ENCODE measurements around the gene CCDC15. TPM values are rescaled to one million over a fixed set of nuclear protein-coding genes. Genes with fewer than 3 reads are reported as not detected.

CCDC15 gene
- total and polyA plus RNA-seq, 2 donors (not counting 1 experiment from before 2014, with no cell fraction given) = 0.31 to 1.8 TPM

DNA sequence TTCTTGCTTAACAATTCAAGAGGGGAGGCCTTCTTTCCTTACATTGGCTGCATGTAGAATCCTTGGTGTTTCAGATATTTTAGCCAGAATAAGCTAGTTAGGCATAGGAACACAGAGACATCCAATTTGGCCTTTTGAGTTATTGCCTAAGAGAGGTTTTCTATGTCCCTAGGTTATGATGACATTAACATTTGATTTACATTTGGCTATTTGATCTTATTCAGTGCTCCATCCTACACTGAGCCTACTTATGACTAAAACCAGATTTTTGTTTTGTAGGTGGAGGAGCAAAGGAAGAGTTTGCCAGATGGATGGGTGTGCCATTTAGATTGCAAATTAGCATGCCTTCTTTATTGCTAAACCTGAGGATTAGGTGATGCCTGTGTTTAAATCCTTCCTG, 98.0 kb downstream of the CCDC15 start:
- intact Hi-C loops (cut with micrococcal nuclease) = no loop called here
- CTCF ChIA-PET = interaction anchor here (1.1 kb wide), 1 partner anchor 88 kb away, joined by 3 read pairs; no protein-coding TSS in a partner anchor
- H3K9me3 Mint-ChIP-seq (ENCODE audit: insufficient read depth) = no peaks in the 10 kb centered on the region
- no peak overlapping the region for H3K27ac Mint-ChIP-seq
- Histone ChIP-seq H3K27me3 (replicated peaks in 1 of 4; ENCODE audit: control extremely low read depth in 1 of 4, control insufficient read depth in 3 of 4, insufficient read depth in 4 of 4, low read length in 3 of 4) (no peaks in the 10 kb centered on the region), H3K4me2 (replicated peaks; ENCODE audit: low read depth, low read length, poor library complexity, severe bottlenecking) (no peak overlapping the region), H3K27ac (ENCODE audit: low read length in 2 of 2) (no peak overlapping the region), H3K4me1 (ENCODE audit: control insufficient read depth in 2 of 2, insufficient read depth in 2 of 2, low read length in 2 of 2) (no peaks in the 10 kb centered on the region), H2AFZ (ENCODE audit: insufficient read depth, low read depth, low read length, poor library complexity, severe bottlenecking) (no peak overlapping the region), H3K9me3 (ENCODE audit: control extremely low read depth in 1 of 3, control insufficient read depth in 2 of 3, insufficient read depth in 1 of 3, low read length in 2 of 3) (no peaks in the 10 kb centered on the region), H4K20me1 (ENCODE audit: control insufficient read depth, insufficient read depth, low read length, poor library complexity, severe bottlenecking) (no peaks in the 10 kb centered on the region), H3K79me2 (ENCODE audit: control insufficient read depth, insufficient read depth, low read length) (no peaks in the 10 kb centered on the region), H3K36me3 (replicated peaks in 1 of 2; ENCODE audit: control extremely low read depth in 1 of 2, control insufficient read depth in 1 of 2, extremely low read depth in 1 of 2, insufficient read depth in 2 of 2, low read length in 1 of 2) (no peaks in the 10 kb centered on the region), H3K9ac (ENCODE audit: low read length) (no peak overlapping the region), H3K4me3 (ENCODE audit: control extremely low read depth in 1 of 5, extremely low read depth in 1 of 5, insufficient read depth in 1 of 5, low read depth in 2 of 5, low read length in 4 of 5) (no peak overlapping the region)
- H3K27me3 Mint-ChIP-seq = no peaks in the 10 kb centered on the region
- DNase-seq (no peak), ATAC-seq (ENCODE audit: low read depth) (no peak)
- H3K4me3 Mint-ChIP-seq = no peak overlapping the region
- H3K4me1 Mint-ChIP-seq = no peaks in the 10 kb centered on the region
- POLR2A ChIA-PET = no interaction called here
- no peak for TF ChIP-seq CTCF (IDR thresholded peaks at IDR 0.05)
- no peak for TF ChIP-seq EZH2 (IDR thresholded peaks at IDR 0.05; ENCODE audit: borderline replicate concordance, insufficient read depth, low read depth, low read length, poor library complexity, severe bottlenecking)

DNA sequence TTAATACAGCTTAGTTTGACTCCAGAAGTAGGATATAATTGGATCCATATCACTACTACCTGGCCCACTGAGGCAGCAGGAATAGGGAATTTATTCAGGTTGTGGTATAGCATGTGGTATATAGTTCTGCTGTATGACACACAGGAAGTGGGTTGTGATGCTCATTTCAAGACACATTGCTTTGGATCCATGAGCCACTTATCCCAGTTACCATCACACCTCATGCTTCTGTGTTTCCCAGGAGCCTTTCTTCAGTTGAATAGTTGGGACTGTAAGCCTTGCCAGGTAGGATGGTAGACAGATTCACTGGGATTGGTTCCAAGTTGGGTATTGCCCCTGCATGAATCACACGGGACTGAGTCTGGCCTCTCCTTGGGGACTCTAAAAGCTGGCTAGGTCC, 99.2 kb downstream of the CCDC15 start:
- Histone ChIP-seq H3K4me2 (replicated peaks; ENCODE audit: low read depth, low read length, poor library complexity, severe bottlenecking) (no peak overlapping the region), H3K79me2 (ENCODE audit: control insufficient read depth, insufficient read depth, low read length) (no peaks in the 10 kb centered on the region), H3K36me3 (replicated peaks in 1 of 2; ENCODE audit: control extremely low read depth in 1 of 2, control insufficient read depth in 1 of 2, extremely low read depth in 1 of 2, insufficient read depth in 2 of 2, low read length in 1 of 2) (no peaks in the 10 kb centered on the region), H4K20me1 (ENCODE audit: control insufficient read depth, insufficient read depth, low read length, poor library complexity, severe bottlenecking) (no peaks in the 10 kb centered on the region), H3K9me3 (ENCODE audit: control extremely low read depth in 1 of 3, control insufficient read depth in 2 of 3, insufficient read depth in 1 of 3, low read length in 2 of 3) (no peaks in the 10 kb centered on the region), H3K27me3 (replicated peaks in 1 of 4; ENCODE audit: control extremely low read depth in 1 of 4, control insufficient read depth in 3 of 4, insufficient read depth in 4 of 4, low read length in 3 of 4) (no peaks in the 10 kb centered on the region), H2AFZ (ENCODE audit: insufficient read depth, low read depth, low read length, poor library complexity, severe bottlenecking) (no peak overlapping the region), H3K27ac (ENCODE audit: low read length in 2 of 2) (no peak overlapping the region), H3K9ac (ENCODE audit: low read length) (no peak overlapping the region), H3K4me1 (ENCODE audit: control insufficient read depth in 2 of 2, insufficient read depth in 2 of 2, low read length in 2 of 2) (no peaks in the 10 kb centered on the region), H3K4me3 (ENCODE audit: control extremely low read depth in 1 of 5, extremely low read depth in 1 of 5, insufficient read depth in 1 of 5, low read depth in 2 of 5, low read length in 4 of 5) (no peak overlapping the region)
- DNase-seq (no peak), ATAC-seq (ENCODE audit: low read depth) (no peak)
- ChIA-PET CTCF (interaction anchor here (1.1 kb wide), 1 partner anchor 87 kb away, joined by 3 read pairs; no protein-coding TSS in a partner anchor), POLR2A (no interaction called here)
- Mint-ChIP-seq H3K27me3 (no peaks in the 10 kb centered on the region), H3K4me1 (no peaks in the 10 kb centered on the region), H3K9me3 (ENCODE audit: insufficient read depth) (no peaks in the 10 kb centered on the region), H3K4me3 (no peak overlapping the region), H3K27ac (no peak overlapping the region)
- intact Hi-C loops (cut with micrococcal nuclease) = no loop called here
- WGBS (ENCODE audit: insufficient coverage) = 100% methylated on average over 1 of the region's 1 CpG
- TF ChIP-seq EZH2 (IDR thresholded peaks at IDR 0.05; ENCODE audit: borderline replicate concordance, insufficient read depth, low read depth, low read length, poor library complexity, severe bottlenecking) (no peak), CTCF (IDR thresholded peaks at IDR 0.05) (no peak)

Measured in B cell (primary cell).